ENCODE measurements around the gene ANKRD39.

DNA sequence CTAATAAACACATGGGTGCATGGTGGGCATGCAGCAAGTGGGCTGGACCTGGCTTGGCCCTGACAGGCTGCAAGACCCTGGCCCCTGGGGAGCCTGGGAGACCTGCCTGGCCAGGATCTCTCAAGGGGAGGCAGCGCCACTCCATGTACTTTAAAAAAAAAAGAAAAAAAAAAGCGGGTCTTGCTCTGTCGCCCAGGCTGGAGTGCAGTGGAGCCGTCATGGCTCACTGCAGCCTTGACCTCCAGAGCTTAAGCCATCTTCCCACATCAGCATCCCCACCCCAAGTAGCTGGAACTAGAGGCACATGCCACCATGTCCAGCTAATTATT, 41.6 kb upstream of the ANKRD39 start:
- TF ChIP-seq CTCF (conservative IDR thresholded peaks at IDR 0.05; ENCODE audit: low read depth, low read length) (no peak), USF2 (IDR thresholded peaks at IDR 0.05; ENCODE audit: low read depth, low read length) (no peak), RFX5 (IDR thresholded peaks at IDR 0.05; ENCODE audit: low read depth, low read length) (no peak), MAFK (IDR thresholded peaks at IDR 0.05; ENCODE audit: low read depth, low read length) (no peak), RCOR1 (IDR thresholded peaks at IDR 0.05; ENCODE audit: insufficient replicate concordance, low read length) (no peak), POLR2A (IDR thresholded peaks at IDR 0.05; ENCODE audit: low read depth, low read length) (no peak), SMC3 (IDR thresholded peaks at IDR 0.05; ENCODE audit: low read depth, low read length) (no peak)

Data from IMR-90 (cell line).